NB4 (cell line): ENCODE results near the gene CKMT2.

Source experiments
- MYC ChIP-seq: IDR thresholded peaks from 2 replicates; pipeline ENCODE4 v1.6.1; 2011; ENCODE audit warnings: low read depth, low read length
- POLR2A ChIP-seq: IDR thresholded peaks from 2 replicates; pipeline ENCODE4 v1.6.1; 2011; ENCODE audit warnings: mild to moderate bottlenecking; ENCODE audit not compliant: insufficient read length; ENCODE audit errors: extremely low read depth
- TF ChIP-seq, protein P1 (sequence below): IDR thresholded peaks from 2 replicates; pipeline ENCODE4 v1.6.1; 2011; ENCODE audit warnings: low read depth, low read length
- TF ChIP-seq, protein P2 (sequence below): IDR thresholded peaks from one replicate; pipeline ENCODE4 v1.5.1; 2012; ENCODE audit warnings: low read depth, low read length

DNA sequence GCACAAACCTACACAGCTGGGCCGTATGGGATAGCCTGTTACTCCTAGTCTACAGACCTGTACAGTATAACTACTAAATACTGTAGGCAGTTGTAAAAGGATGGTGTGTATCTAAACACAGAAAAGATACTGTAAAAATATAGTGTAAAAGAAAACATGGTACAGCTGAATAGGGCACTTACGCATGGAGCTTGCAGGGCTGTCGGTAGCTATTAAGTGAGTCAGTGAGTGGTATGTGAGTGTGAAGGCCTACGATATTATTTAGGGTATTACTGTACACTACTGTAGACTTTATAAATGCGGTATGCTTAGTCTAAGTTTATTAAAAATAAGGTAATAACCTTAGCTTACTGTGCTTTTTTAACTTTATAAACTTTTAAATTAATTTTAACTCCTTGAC is 69.5 kb downstream of the CKMT2 start:
- TF ChIP-seq, protein P1, sequence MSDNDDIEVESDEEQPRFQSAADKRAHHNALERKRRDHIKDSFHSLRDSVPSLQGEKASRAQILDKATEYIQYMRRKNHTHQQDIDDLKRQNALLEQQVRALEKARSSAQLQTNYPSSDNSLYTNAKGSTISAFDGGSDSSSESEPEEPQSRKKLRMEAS: no peak
- TF ChIP-seq, protein P2, sequence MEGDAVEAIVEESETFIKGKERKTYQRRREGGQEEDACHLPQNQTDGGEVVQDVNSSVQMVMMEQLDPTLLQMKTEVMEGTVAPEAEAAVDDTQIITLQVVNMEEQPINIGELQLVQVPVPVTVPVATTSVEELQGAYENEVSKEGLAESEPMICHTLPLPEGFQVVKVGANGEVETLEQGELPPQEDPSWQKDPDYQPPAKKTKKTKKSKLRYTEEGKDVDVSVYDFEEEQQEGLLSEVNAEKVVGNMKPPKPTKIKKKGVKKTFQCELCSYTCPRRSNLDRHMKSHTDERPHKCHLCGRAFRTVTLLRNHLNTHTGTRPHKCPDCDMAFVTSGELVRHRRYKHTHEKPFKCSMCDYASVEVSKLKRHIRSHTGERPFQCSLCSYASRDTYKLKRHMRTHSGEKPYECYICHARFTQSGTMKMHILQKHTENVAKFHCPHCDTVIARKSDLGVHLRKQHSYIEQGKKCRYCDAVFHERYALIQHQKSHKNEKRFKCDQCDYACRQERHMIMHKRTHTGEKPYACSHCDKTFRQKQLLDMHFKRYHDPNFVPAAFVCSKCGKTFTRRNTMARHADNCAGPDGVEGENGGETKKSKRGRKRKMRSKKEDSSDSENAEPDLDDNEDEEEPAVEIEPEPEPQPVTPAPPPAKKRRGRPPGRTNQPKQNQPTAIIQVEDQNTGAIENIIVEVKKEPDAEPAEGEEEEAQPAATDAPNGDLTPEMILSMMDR: no peak
- no peak for TF ChIP-seq POLR2A
- no peak for TF ChIP-seq MYC
